Activated T-helper 9 cell treated with anti-CD3 and anti-CD28 coated beads, Interleukin-2, amount 50 U/mL, for 16 hours (primary cell): ENCODE results near the gene TBX10.
"Not testable (repeated sequence)": the region's sequence is repeated elsewhere in the genome, so short reads cannot be mapped to it uniquely, and the experiment has no call there.

Source experiments
- DNase-seq: peaks from one replicate; pipeline ENCODE4 v3.0.0-alpha.2; 2020; ENCODE audit warnings: low read depth

TBX10 gene

GRCh38 chr11:67599149-67599548 lies 40.4 kb downstream of the TBX10 start:
- DNase-seq = no peak

GRCh38 chr11:67597963-67598362 lies 41.6 kb downstream of the TBX10 start:
- DNase-seq = not testable (repeated sequence)

- not testable (repeated sequence) for DNase-seq
Observed at GRCh38 chr11:67597458-67597857, 42.1 kb downstream of the TBX10 start.

- DNase-seq = no peak
Observed at GRCh38 chr11:67596753-67597300, 42.7 kb downstream of the TBX10 start.

- DNase-seq = no peak
Observed at GRCh38 chr11:67594480-67594879, 45.1 kb downstream of the TBX10 start.

GRCh38 chr11:67593565-67593905 lies 46.0 kb downstream of the TBX10 start:
- DNase-seq = no peak

- no peak for DNase-seq
Observed at GRCh38 chr11:67592880-67593564, 46.5 kb downstream of the TBX10 start.

GRCh38 chr11:67588899-67589415 lies 50.6 kb downstream of the TBX10 start:
- not testable (repeated sequence) for DNase-seq

- DNase-seq = no peak
Observed at GRCh38 chr11:67588136-67588503, 51.4 kb downstream of the TBX10 start.

- DNase-seq = no peak
Observed at GRCh38 chr11:67586568-67587250, 52.9 kb downstream of the TBX10 start.

GRCh38 chr11:67585911-67586310 lies 53.7 kb downstream of the TBX10 start:
- no peak for DNase-seq

- DNase-seq = no peak
Observed at GRCh38 chr11:67584881-67585873, 54.4 kb downstream of the TBX10 start.

- peak; percentile 13 for DNase-seq
Observed at GRCh38 chr11:67584205-67584880, 55.2 kb downstream of the TBX10 start.

- DNase-seq = peak; percentile 68
Observed at GRCh38 chr11:67583247-67584204, 56.0 kb downstream of the TBX10 start, which contains the start of gene GSTP1. Gene GSTP1 (plus strand): TSS chr11:67583812. CDS start chr11:67583844, 32 bp downstream.

GRCh38 chr11:67582011-67582410 lies 57.6 kb downstream of the TBX10 start:
- DNase-seq = no peak

GRCh38 chr11:67581469-67581868 lies 58.1 kb downstream of the TBX10 start:
- no peak for DNase-seq
